DOHH2 (cell line): Measurements from ENCODE around the gene TCERG1L.

Experiments used
- CTCF ChIP-seq: fragments of 200-600 bp; sonication (generic); IDR thresholded peaks from one replicate; pipeline ENCODE4 v1.5.1; 2014; ENCODE audit warnings: antibody characterized with exemption, mild to moderate bottlenecking, low read depth, low read length; ENCODE audit not compliant: poor library complexity, severe bottlenecking
- EZH2phosphoT487 ChIP-seq: fragments of 200-600 bp; sonication (generic); IDR thresholded peaks from 2 replicates; pipeline ENCODE4 v1.6.1; 2017; ENCODE audit warnings: borderline replicate concordance, mild to moderate bottlenecking, antibody characterized with exemption, low read length, moderate library complexity, mixed read lengths

- TF ChIP-seq CTCF: no peak
- TF ChIP-seq EZH2phosphoT487: no peak
These were observed 130.1 kb downstream of the TCERG1L start for GRCh38 chr10:131181456-131181855.
